Measurements from ENCODE around the gene MYO5B.
A peak's percentile ranks its signal among the peaks of the same experiment; 100 is the strongest.

Gene MYO5B

GRCh38 chr18:50196261-50196660, 1.3 kb upstream of the MYO5B start:
- Mint-ChIP-seq H3K27ac (no peak overlapping the region), H3K27me3 (peaks cover 62 to 87% of the 10 kb centered on the region in 2 donors), H3K9me3 (peaks cover 7 to 10% of the 10 kb centered on the region in 2 donors), H3K4me1 (peaks cover 10 to 23% of the 10 kb centered on the region in 2 donors), H3K36me3 (peaks cover 0 to 4% of the 10 kb centered on the region in 2 donors), H3K4me3 (peak overlapping the region in 1 of 2 donors; percentile 11)
- DNase-seq = no peak
- no peak for ATAC-seq (replicated peaks)

- no peak for ATAC-seq (replicated peaks)
- DNase-seq = no peak
- Mint-ChIP-seq H3K9me3 (peaks cover 3 to 5% of the 10 kb centered on the region in 2 donors), H3K27ac (peak overlapping the region; percentile 60), H3K4me3 (peak overlapping the region; percentile 72 to 74), H3K36me3 (peaks cover 0 to 4% of the 10 kb centered on the region in 2 donors), H3K4me1 (peaks cover 10 to 23% of the 10 kb centered on the region in 2 donors), H3K27me3 (peaks cover 58 to 87% of the 10 kb centered on the region in 2 donors)
Measured at GRCh38 chr18:50195689-50196088, 742 bp upstream of the MYO5B start.

GRCh38 chr18:50193796-50194630, 934 bp downstream of the MYO5B start:
- H3K4me1 Mint-ChIP-seq = peaks cover 16 to 28% of the 10 kb centered on the region in 2 donors
- no peaks in the 10 kb centered on the region for H3K36me3 Mint-ChIP-seq

GRCh38 chr18:50192995-50193795, 1.8 kb downstream of the MYO5B start:
- Mint-ChIP-seq H3K27me3 (peaks cover 54 to 68% of the 10 kb centered on the region in 2 donors), H3K36me3 (no peaks in the 10 kb centered on the region), H3K9me3 (no peaks in the 10 kb centered on the region), H3K27ac (no peak overlapping the region), H3K4me3 (peak overlapping the region; percentile 20 to 42), H3K4me1 (peaks cover 16 to 28% of the 10 kb centered on the region in 2 donors)
- no peak for ATAC-seq (replicated peaks)
- DNase-seq = no peak

More at GRCh38 chr18:50193796-50194630, 934 bp downstream of the MYO5B start:
- peak overlapping the region; percentile 56 to 68 for H3K4me3 Mint-ChIP-seq
- H3K9me3 Mint-ChIP-seq = no peaks in the 10 kb centered on the region
- peaks cover 55 to 76% of the 10 kb centered on the region in 2 donors for H3K27me3 Mint-ChIP-seq
- no peak overlapping the region for H3K27ac Mint-ChIP-seq
- DNase-seq = no peak
- ATAC-seq (replicated peaks) = no peak

GRCh38 chr18:50190926-50191325, 4.0 kb downstream of the MYO5B start:
- no peaks in the 10 kb centered on the region for H3K36me3 Mint-ChIP-seq
- DNase-seq (no peak), ATAC-seq (replicated peaks) (no peak)
- no peak overlapping the region for H3K4me3 Mint-ChIP-seq
- peaks cover 18 to 27% of the 10 kb centered on the region in 2 donors for H3K4me1 Mint-ChIP-seq
- H3K27me3 Mint-ChIP-seq = peaks cover 46 to 54% of the 10 kb centered on the region in 2 donors
- H3K27ac Mint-ChIP-seq = no peak overlapping the region
- H3K9me3 Mint-ChIP-seq = no peaks in the 10 kb centered on the region

GRCh38 chr18:50190236-50190635, 4.7 kb downstream of the MYO5B start:
- H3K4me3 Mint-ChIP-seq = no peak overlapping the region
- DNase-seq (no peak), ATAC-seq (replicated peaks) (no peak)
- peaks cover 40 to 47% of the 10 kb centered on the region in 2 donors for H3K27me3 Mint-ChIP-seq
- no peak overlapping the region for H3K27ac Mint-ChIP-seq
- H3K9me3 Mint-ChIP-seq = no peaks in the 10 kb centered on the region
- peaks cover 17 to 20% of the 10 kb centered on the region in 2 donors for H3K4me1 Mint-ChIP-seq
- no peaks in the 10 kb centered on the region for H3K36me3 Mint-ChIP-seq

GRCh38 chr18:50189160-50189559, 5.8 kb downstream of the MYO5B start:
- Mint-ChIP-seq H3K4me1 (peaks cover 15% of the 10 kb centered on the region in 2 donors), H3K27me3 (peaks cover 41 to 47% of the 10 kb centered on the region in 2 donors), H3K9me3 (no peaks in the 10 kb centered on the region), H3K27ac (peak overlapping the region; percentile 31), H3K36me3 (no peaks in the 10 kb centered on the region), H3K4me3 (no peak overlapping the region)
- no peak for DNase-seq
- ATAC-seq (replicated peaks) = peak; percentile 23 to 87

GRCh38 chr18:50188652-50189051, 6.3 kb downstream of the MYO5B start:
- Mint-ChIP-seq H3K4me3 (no peak overlapping the region), H3K36me3 (no peaks in the 10 kb centered on the region), H3K27ac (no peak overlapping the region), H3K9me3 (no peaks in the 10 kb centered on the region), H3K27me3 (peaks cover 40 to 46% of the 10 kb centered on the region in 2 donors), H3K4me1 (peaks cover 10 to 11% of the 10 kb centered on the region in 2 donors)
- ATAC-seq (replicated peaks) (no peak), DNase-seq (no peak)

- Mint-ChIP-seq H3K27ac (no peak overlapping the region), H3K9me3 (no peaks in the 10 kb centered on the region), H3K4me3 (no peak overlapping the region), H3K36me3 (no peaks in the 10 kb centered on the region), H3K4me1 (peaks cover 5 to 8% of the 10 kb centered on the region in 2 donors), H3K27me3 (peaks cover 38 to 41% of the 10 kb centered on the region in 2 donors)
- ATAC-seq (replicated peaks) = no peak
- DNase-seq = no peak
Measured at GRCh38 chr18:50187659-50188058, 7.3 kb downstream of the MYO5B start.

- DNase-seq (no peak), ATAC-seq (replicated peaks) (peak in 1 of 2 donors; percentile 65)
- H3K4me3 Mint-ChIP-seq = no peak overlapping the region
- H3K27ac Mint-ChIP-seq = no peak overlapping the region
- H3K36me3 Mint-ChIP-seq = no peaks in the 10 kb centered on the region
- no peaks in the 10 kb centered on the region for H3K9me3 Mint-ChIP-seq
- peaks cover 30 to 33% of the 10 kb centered on the region in 2 donors for H3K27me3 Mint-ChIP-seq
- H3K4me1 Mint-ChIP-seq = peaks cover 5 to 8% of the 10 kb centered on the region in 2 donors
Measured at GRCh38 chr18:50186385-50186784, 8.6 kb downstream of the MYO5B start.

GRCh38 chr18:50183556-50183955, 11.4 kb downstream of the MYO5B start:
- DNase-seq = no peak
- H3K4me3 Mint-ChIP-seq = no peak overlapping the region
- peaks cover 0 to 2% of the 10 kb centered on the region in 2 donors for H3K4me1 Mint-ChIP-seq
- H3K27me3 Mint-ChIP-seq = peaks cover 21 to 28% of the 10 kb centered on the region in 2 donors
- H3K9me3 Mint-ChIP-seq = no peaks in the 10 kb centered on the region
- H3K27ac Mint-ChIP-seq = no peak overlapping the region
- no peak for ATAC-seq (replicated peaks)
- no peaks in the 10 kb centered on the region for H3K36me3 Mint-ChIP-seq

- no peak overlapping the region for H3K27ac Mint-ChIP-seq
- DNase-seq = no peak
- no peaks in the 10 kb centered on the region for H3K9me3 Mint-ChIP-seq
- peaks cover 30 to 38% of the 10 kb centered on the region in 2 donors for H3K27me3 Mint-ChIP-seq
- H3K4me3 Mint-ChIP-seq = no peak overlapping the region
- no peaks in the 10 kb centered on the region for H3K36me3 Mint-ChIP-seq
- no peak for ATAC-seq (replicated peaks)
- peaks cover 0 to 2% of the 10 kb centered on the region in 2 donors for H3K4me1 Mint-ChIP-seq
Measured at GRCh38 chr18:50182511-50182910, 12.4 kb downstream of the MYO5B start.

- DNase-seq = no peak
Measured at GRCh38 chr18:50181590-50181989, 13.4 kb downstream of the MYO5B start.

GRCh38 chr18:50179465-50179864, 15.5 kb downstream of the MYO5B start:
- Mint-ChIP-seq H3K4me1 (no peaks in the 10 kb centered on the region), H3K4me3 (no peak overlapping the region), H3K27me3 (peaks cover 30 to 38% of the 10 kb centered on the region in 2 donors), H3K27ac (no peak overlapping the region), H3K9me3 (no peaks in the 10 kb centered on the region), H3K36me3 (no peaks in the 10 kb centered on the region)
- no peak for ATAC-seq (replicated peaks)
- no peak for DNase-seq

More at GRCh38 chr18:50181590-50181989, 13.4 kb downstream of the MYO5B start:
- Mint-ChIP-seq H3K9me3 (no peaks in the 10 kb centered on the region), H3K27me3 (peaks cover 30 to 40% of the 10 kb centered on the region in 2 donors), H3K36me3 (no peaks in the 10 kb centered on the region), H3K27ac (no peak overlapping the region), H3K4me1 (peaks cover 0 to 2% of the 10 kb centered on the region in 2 donors), H3K4me3 (no peak overlapping the region)
- no peak for ATAC-seq (replicated peaks)

Measured in stimulated activated naive B cell treated with anti-CD40 and anti-IgM and Interleukin-4, amounts not matched to agents 10 μg/mL and 1 μg/mL and 100 μg/mL, for 72 hours (primary cell).